Measurements from ENCODE around the gene ABCD2. TPM values are rescaled to one million over a fixed set of nuclear protein-coding genes. Genes with fewer than 3 reads are reported as not detected.

ABCD2 gene
- total RNA-seq, 1 donor from 2014 or later = not detected

GRCh38 chr12:39621670-39622069 is 2.1 kb upstream of the ABCD2 start:
- TF ChIP-seq, protein P1, sequence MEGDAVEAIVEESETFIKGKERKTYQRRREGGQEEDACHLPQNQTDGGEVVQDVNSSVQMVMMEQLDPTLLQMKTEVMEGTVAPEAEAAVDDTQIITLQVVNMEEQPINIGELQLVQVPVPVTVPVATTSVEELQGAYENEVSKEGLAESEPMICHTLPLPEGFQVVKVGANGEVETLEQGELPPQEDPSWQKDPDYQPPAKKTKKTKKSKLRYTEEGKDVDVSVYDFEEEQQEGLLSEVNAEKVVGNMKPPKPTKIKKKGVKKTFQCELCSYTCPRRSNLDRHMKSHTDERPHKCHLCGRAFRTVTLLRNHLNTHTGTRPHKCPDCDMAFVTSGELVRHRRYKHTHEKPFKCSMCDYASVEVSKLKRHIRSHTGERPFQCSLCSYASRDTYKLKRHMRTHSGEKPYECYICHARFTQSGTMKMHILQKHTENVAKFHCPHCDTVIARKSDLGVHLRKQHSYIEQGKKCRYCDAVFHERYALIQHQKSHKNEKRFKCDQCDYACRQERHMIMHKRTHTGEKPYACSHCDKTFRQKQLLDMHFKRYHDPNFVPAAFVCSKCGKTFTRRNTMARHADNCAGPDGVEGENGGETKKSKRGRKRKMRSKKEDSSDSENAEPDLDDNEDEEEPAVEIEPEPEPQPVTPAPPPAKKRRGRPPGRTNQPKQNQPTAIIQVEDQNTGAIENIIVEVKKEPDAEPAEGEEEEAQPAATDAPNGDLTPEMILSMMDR (conservative IDR thresholded peaks at IDR 0.05; ENCODE audit: low read depth, low read length) = no peak
- no peak overlapping the region for H3K4me3 ChIP-seq (ENCODE audit: low read depth, low read length)
- no peak for DNase-seq (ENCODE audit: low read depth)

- H3K4me3 ChIP-seq (ENCODE audit: low read depth, low read length) = peak overlapping the region; percentile 67
- TF ChIP-seq, protein P1 (conservative IDR thresholded peaks at IDR 0.05; ENCODE audit: low read depth, low read length) = no peak
- DNase-seq (ENCODE audit: low read depth) = no peak
Measured at GRCh38 chr12:39620659-39621658, 1.4 kb upstream of the ABCD2 start.

DNA sequence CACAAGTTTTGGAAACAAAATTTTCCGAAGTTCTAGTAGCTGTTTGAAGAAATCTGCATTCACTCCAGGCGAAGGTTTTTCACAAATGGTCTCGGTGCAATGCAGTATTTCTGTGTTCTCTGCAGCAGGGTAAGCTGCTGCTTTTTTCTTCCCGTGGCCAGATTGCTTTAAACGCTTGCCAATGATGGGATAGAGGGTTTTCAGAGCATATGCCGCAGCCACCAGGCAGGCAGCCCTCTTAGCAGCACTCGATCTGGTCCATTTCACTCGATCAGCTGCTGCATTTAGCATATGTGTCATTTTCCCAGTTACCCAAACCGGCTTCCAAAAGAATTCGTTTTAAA is 315 bp downstream of the ABCD2 start:
- no peak for DNase-seq (ENCODE audit: low read depth)
- TF ChIP-seq, protein P1 (conservative IDR thresholded peaks at IDR 0.05; ENCODE audit: low read depth, low read length) = no peak
- H3K4me3 ChIP-seq (ENCODE audit: low read depth, low read length) = peak overlapping the region; percentile 67

DNA sequence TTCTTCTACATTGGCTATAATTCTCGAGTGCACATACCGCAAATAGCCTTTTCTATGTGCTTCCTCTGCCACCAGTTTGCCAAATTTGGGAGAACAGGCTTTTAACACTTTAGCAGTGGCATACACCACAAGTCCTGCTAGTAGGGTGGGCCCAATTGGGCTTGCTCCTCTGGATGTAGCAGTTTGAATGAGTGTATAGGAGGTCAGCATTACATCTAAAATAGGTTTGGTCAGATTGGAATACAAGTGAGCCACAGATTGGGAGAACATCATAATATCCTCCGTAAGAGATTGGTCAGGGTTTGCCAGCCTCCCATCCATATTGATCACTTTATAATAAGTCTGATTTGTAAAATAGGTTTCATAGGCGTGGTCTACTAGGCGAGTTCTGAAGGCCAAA is 902 bp downstream of the ABCD2 start:
- DNase-seq (ENCODE audit: low read depth) = no peak
- TF ChIP-seq, protein P1 (conservative IDR thresholded peaks at IDR 0.05; ENCODE audit: low read depth, low read length) = no peak

GRCh38 chr12:39617887-39618286 is 1.7 kb downstream of the ABCD2 start:
- TF ChIP-seq, protein P1 (conservative IDR thresholded peaks at IDR 0.05; ENCODE audit: low read depth, low read length) = no peak
- no peak for DNase-seq (ENCODE audit: low read depth)
- H3K4me3 ChIP-seq (ENCODE audit: low read depth, low read length) = no peak overlapping the region

More for the DNA sequence above, 902 bp downstream of the ABCD2 start:
- H3K4me3 ChIP-seq (ENCODE audit: low read depth, low read length) = no peak overlapping the region

DNA sequence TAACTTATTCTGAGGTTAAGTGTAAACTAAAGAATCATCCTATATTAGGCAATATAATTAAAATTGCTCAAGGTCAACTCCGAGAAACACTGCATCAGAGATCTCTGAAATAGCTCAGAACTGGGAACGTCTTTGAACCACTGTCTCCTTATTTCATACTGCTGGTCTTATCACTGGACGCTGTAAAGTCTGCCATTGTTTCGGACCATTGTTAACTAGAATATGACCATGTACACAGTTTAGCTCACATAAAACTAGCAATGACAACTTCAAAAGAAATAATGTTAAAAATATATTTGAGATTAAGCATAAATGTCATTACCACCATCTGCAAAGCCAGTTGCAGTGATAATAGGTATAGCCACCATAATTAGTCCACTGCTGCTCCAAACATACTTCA is 2.9 kb downstream of the ABCD2 start:
- TF ChIP-seq, protein P1 (conservative IDR thresholded peaks at IDR 0.05; ENCODE audit: low read depth, low read length) = no peak
- H3K4me3 ChIP-seq (ENCODE audit: low read depth, low read length) = no peak overlapping the region
- no peak for DNase-seq (ENCODE audit: low read depth)
